Calu3 (cell line): ENCODE measurements around the gene RPLP2. TPM values are rescaled to one million over a fixed set of nuclear protein-coding genes. Genes with fewer than 3 reads are reported as not detected.
A peak's percentile ranks its signal among the peaks of the same experiment; 100 is the strongest.

Source experiments
- BruUV-seq: library from RNA; stranded (reverse); fragments of 400-500 nt; replicated peaks from 2 replicates; lab custom pipeline; 2021; lab: Mats Ljungman, UMichigan
- CTCF ChIA-PET: fragments of 300-600 bp; sonication (Branson Sonifier 250); formaldehyde crosslinking; loops from one replicate; lab custom pipeline; 2022; ENCODE audit warnings: antibody characterized with exemption; lab: Charles Lee
- DNase-seq: peaks from one replicate; pipeline ENCODE4 v3.0.0; 2022
- H3K27ac Mint-ChIP-seq: one replicate; pipeline ENCODE4 v1.8.0; 2022; ENCODE audit warnings: mixed read lengths; ENCODE audit not compliant: unreplicated experiment
- H3K27me3 Mint-ChIP-seq: one replicate; pipeline ENCODE4 v1.8.0; 2022; ENCODE audit warnings: mixed read lengths; ENCODE audit not compliant: unreplicated experiment
- H3K36me3 Mint-ChIP-seq: one replicate; pipeline ENCODE4 v1.8.0; 2022; ENCODE audit warnings: mild to moderate bottlenecking, moderate library complexity, mixed read lengths; ENCODE audit not compliant: insufficient read depth, unreplicated experiment
- H3K4me1 Mint-ChIP-seq: one replicate; pipeline ENCODE4 v1.8.0; 2022; ENCODE audit warnings: mild to moderate bottlenecking, low read depth, mixed read lengths; ENCODE audit not compliant: unreplicated experiment
- H3K4me3 Mint-ChIP-seq: one replicate; pipeline ENCODE4 v1.8.0; 2022; ENCODE audit warnings: mild to moderate bottlenecking, low read depth, moderate library complexity, mixed read lengths; ENCODE audit not compliant: unreplicated experiment
- H3K9me3 Mint-ChIP-seq: one replicate; pipeline ENCODE4 v1.8.0; 2022; ENCODE audit warnings: low read depth, mixed read lengths; ENCODE audit not compliant: unreplicated experiment
- CTCF ChIP-seq: fragments of 200-600 bp; IDR thresholded peaks from one replicate; pipeline ENCODE4 v1.8.0; 2022; ENCODE audit warnings: antibody characterized with exemption; ENCODE audit not compliant: unreplicated experiment
- intact Hi-C: fragments of 100-400 bp; cut with micrococcal nuclease; formaldehyde crosslinking; loops from one replicate; pipeline ENCODE4 v1.10.0; 2022; ENCODE audit not compliant: unreplicated experiment
- total RNA-seq: library from RNA; stranded (reverse); gene quantifications from 2 replicates; pipeline ENCODE4 v1.2.3, GENCODE V29; 2022

The RPLP2 gene
- total RNA-seq, 1 experiment from 2014 or later: 1,381 TPM

DNA sequence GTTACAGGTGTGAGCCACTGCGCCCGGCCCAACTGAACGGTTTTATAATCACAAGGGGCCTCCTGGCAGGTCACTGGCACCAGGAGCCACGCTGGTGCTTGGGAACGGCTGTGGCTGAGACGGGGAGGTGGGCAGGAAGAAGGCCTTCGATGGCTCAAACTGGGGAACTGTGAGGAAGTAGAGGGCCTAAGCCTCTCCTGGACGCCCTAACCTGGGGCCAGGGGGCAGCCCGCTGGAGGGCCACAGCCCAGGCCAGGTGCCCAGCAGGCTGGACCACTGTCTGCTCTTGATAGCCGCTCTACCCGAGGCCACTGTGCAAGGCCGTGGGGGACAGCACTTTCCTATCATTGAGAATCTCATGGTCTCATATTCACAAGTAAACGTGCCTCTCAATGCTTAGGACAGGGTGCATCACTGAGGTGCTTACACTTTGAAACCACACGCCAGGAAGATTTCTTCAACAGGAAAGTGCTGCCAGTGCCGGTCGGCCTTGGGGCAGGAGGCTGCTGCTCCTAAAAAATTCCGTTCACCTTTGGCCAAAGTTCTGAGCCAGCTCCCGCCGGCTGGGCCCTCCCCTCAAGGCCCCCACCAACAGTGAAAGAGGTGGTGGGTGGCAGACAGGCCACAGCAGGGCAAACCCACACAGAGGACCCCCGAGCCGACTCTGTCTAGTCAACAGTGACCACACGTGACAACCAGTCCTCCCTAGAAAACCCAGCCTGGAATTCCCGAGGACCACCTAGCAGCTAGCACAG, 39.7 kb upstream of the RPLP2 start:
- DNase-seq: no peak
- TF ChIP-seq CTCF: no peak
- intact Hi-C loops: no loop called here
- Mint-ChIP-seq H3K36me3 (peaks cover 66% of the 10 kb centered on the region), H3K4me3 (no peak overlapping the region), H3K27ac (no peak overlapping the region), H3K27me3 (no peaks in the 10 kb centered on the region), H3K9me3 (no peaks in the 10 kb centered on the region), H3K4me1 (peaks cover 3% of the 10 kb centered on the region)
- CTCF ChIA-PET: no interaction called here
- TSS peak; percentile 18 for BruUV-seq

GRCh38 chr11:770642-771616, 38.8 kb upstream of the RPLP2 start:
- Mint-ChIP-seq H3K9me3 (no peaks in the 10 kb centered on the region), H3K4me3 (no peak overlapping the region), H3K4me1 (peaks cover 12% of the 10 kb centered on the region), H3K27me3 (no peaks in the 10 kb centered on the region), H3K27ac (no peak overlapping the region), H3K36me3 (peaks cover 65% of the 10 kb centered on the region)
- TF ChIP-seq CTCF: no peak
- no peak for DNase-seq
- CTCF ChIA-PET: no interaction called here
- intact Hi-C loops: no loop called here
- no TSS peak for BruUV-seq

DNA sequence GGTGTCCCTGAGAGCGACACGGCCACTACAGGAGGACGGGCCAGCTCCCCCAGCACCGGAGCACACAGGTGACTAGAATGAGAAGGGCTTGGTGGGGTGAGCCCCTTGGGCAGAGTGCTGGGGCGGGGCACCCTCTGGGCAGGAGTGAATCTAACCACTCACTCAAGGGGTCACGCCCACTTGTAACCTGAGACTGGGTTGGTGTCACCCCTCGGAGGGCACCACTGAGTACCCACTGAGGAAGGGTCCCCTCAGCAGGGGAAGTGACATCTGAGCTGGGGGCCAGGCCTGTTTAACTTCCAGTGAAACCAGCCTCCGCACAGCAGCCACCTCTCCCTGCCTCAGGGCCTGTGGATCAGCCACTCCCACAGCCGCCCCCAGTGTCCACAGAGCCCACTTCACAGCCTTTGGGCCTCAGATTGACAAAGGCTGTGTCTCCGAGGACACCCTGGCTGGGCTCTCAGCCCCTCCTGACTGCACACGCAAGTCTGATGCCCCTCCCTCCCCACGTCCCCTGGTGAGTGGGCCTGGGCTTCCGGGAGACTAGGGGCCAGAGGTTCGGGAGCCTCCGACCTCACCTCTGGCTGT, 38.1 kb upstream of the RPLP2 start:
- CTCF ChIA-PET: no interaction called here

More for the DNA sequence above, 38.1 kb upstream of the RPLP2 start:
- peaks cover 65% of the 10 kb centered on the region for H3K36me3 Mint-ChIP-seq
- peaks cover 13% of the 10 kb centered on the region for H3K4me1 Mint-ChIP-seq
- BruUV-seq: no TSS peak
- no peaks in the 10 kb centered on the region for H3K9me3 Mint-ChIP-seq
- no peak for TF ChIP-seq CTCF
- H3K27me3 Mint-ChIP-seq: no peaks in the 10 kb centered on the region
- no peak for DNase-seq
- H3K4me3 Mint-ChIP-seq: no peak overlapping the region
- intact Hi-C loops: no loop called here
- no peak overlapping the region for H3K27ac Mint-ChIP-seq
